ENCODE data around the gene KIAA1671.

GRCh38 chr22:25100948-25101347, 148.4 kb downstream of the KIAA1671 start:
- TF ChIP-seq CTCF (IDR thresholded peaks at IDR 0.05; ENCODE audit: insufficient read depth, low read length, poor library complexity, severe bottlenecking) (no peak), EZH2phosphoT487 (conservative IDR thresholded peaks at IDR 0.05; ENCODE audit: low read length) (no peak)

Data from SU-DHL-6 (cell line).